ENCODE measurements around the gene HNRNPLL.
"Not testable (repeated sequence)": the region's sequence is repeated elsewhere in the genome, so short reads cannot be mapped to it uniquely, and the experiment has no call there.

The HNRNPLL gene

DNA sequence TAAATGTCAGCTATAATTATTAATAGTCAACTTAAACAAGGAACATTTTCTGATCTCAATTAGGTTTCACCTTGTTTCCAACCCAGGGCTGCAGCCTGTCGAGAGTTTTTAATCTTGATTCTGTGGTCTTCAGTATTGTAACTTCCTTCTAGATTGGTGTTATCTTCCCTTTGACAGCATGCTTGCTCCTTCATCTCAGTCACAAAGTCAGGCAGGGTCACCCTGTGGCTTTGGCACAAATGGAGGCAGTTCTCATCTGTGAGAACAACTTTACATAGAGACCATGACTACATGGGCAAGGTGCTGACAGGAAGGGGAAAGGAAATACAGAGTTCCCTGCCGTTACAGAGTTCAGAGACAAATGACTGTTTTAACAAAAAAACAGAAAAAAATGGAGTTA lies 50.5 kb downstream of the HNRNPLL start:
- no peak for DNase-seq (ENCODE audit: low spot score)

DNA sequence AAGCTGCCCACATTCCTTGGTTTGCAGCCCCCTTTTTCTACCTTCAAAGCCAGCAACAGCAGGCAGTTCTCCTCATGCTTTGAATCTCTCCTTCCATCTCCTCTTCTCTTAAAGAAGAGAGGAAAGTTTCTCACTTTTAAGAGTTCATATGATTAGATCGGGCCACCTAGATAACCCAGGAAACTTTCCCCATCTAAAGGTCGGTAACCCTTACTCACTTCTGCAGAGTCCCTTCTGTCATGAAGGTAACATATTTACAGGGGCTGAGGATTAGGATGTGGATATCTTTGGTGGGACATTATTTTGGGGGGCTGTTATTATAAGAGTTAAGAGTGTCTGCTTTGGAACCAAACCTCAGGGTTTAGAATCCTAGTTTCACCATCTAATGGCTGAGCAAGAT lies 51.0 kb downstream of the HNRNPLL start:
- DNase-seq (ENCODE audit: low spot score) = no peak

DNA sequence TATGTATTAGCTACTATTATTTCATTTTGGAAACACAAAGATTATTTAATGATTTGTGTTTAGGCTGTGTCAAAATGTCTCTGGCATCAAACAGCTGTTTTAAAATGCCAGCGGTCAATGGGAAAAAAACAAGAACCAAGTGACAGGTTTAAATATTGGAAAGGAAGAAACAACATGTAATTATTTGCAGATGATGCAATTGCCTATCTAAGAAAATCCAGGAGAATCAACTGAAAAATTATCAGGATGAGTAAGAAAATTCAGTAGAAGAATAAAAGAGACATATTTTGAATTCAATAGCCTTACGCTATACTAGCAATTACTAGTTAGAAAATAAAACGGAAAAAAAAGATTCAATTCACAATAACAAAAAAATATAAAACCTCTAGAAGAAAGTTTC lies 51.6 kb downstream of the HNRNPLL start:
- DNase-seq (ENCODE audit: low spot score) = no peak

DNA sequence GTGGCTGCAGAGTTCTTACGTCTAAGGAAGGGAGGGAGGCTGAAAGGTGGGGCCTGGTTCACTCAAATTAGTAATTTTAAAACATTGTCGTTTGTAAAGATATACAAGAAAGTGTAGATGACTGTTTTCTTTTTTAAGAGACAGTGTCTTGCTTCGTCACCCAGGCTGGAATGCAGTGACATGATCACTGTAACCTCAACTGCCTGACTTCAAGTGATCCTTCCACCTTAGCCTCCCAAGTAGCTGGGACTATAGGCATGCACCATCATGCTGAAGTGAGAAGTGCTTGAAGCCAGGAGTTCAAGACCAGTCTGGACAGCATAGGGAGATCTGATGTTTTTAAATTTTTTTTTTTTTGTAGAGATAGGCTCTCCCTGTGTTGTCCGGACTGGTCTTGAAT lies 52.9 kb downstream of the HNRNPLL start:
- DNase-seq (ENCODE audit: low spot score) = no peak

DNA sequence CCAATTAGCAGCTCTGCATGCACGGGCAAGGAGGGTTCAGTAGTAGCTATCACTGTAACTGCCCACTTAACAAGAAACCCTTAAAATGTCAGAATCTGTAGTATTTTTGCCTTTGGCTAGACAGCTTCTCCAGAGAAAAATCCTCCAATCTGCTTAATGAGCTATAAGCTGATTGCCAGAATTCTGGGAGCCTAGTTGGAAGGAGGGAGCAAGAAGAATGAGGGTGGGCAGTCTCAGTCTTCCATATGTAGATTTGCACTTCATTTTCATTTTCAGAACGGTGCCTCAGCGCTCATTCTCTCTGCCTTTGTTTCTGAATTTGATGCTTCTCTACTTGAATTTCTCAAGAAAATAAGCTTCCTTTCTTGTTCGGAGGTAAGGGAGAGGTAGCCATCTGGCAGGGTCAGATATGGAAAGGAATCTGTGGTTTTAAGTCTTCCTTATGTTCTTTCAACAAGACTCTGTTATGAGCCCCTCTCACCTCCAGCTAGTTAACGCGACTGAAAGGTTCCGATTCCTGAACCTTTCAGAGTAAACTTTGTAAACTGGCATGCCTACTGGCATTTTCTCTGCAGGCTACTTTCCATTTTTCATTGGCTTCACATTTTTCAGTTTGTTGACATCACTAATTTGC lies 53.5 kb downstream of the HNRNPLL start:
- DNase-seq (ENCODE audit: low spot score) = peak; percentile 62

DNA sequence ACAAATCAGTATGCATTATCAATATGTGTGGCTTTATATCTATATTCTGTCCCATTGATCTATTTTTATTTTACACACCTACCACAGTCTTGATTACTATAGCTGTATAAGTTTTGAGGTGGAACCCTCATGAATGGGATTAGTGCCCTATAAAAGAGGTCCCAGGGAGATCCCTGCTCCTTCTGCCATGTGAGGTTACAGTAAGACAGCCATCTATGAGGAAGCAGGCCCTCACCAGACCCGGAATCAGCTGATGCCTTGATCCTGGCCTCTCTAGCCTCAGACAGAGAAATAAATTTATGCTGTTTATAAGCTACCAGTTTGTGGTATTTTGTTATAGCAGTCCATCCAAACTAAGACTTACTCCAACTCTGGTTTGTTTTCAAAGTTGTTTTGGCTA lies 54.9 kb downstream of the HNRNPLL start:
- DNase-seq (ENCODE audit: low spot score) = no peak

DNA sequence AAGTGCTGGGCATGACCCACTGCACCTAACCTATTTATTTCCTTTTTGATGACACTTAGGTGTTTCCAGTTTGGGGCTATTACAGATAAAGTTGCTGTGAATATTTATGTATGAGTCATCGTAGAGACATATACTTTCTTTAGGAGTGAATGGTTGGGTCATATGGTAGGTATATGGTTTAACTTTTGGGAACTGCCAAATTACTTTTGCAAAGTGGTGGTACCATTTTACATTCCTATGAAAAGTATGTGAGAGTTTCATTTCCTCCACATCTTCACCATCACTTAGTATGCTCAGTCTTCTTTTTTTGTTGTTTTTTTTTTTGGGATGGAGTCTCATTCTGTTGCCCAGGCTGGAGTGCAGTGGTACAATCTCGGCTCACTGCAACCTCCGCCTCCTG lies 56.1 kb downstream of the HNRNPLL start:
- DNase-seq (ENCODE audit: low spot score) = no peak

DNA sequence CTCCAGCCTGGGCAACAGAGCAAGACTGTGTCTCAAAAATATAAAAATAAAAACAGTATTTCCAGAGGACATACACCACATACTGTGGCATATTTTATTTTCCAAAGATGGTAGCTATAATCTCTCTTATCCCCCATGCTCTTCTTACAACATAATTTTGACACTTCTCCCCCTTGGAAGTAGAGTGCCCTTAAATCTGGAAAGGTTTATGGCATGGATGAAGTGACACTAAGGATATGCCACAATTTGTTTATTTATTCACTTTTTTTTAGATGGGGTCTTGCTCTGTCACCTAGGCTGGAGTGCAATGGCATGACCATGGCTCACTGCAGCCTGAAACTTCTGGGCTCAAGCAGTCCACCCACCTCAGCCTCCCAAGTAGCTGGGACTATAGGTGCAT lies 56.7 kb downstream of the HNRNPLL start:
- DNase-seq (ENCODE audit: low spot score) = no peak

DNA sequence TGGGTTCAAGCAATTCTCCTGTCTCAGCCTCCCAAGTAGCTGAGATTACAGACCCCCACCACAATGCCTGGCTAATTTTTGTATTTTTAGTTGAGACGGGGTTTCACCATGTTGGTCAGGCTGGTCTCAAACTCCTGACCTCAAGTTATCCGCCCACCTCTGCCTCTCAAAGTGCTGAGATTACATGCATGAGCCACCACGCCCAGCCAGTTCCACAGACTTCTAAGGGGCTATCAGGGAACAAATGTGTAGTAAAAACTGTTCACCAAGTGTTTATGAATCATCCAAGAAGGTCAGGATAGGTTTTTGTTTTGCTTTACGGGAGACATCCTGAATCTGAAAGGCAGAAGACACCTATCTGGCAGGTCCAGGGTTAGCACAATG lies 60.5 kb downstream of the HNRNPLL start:
- DNase-seq (ENCODE audit: low spot score) = not testable (repeated sequence)

DNA sequence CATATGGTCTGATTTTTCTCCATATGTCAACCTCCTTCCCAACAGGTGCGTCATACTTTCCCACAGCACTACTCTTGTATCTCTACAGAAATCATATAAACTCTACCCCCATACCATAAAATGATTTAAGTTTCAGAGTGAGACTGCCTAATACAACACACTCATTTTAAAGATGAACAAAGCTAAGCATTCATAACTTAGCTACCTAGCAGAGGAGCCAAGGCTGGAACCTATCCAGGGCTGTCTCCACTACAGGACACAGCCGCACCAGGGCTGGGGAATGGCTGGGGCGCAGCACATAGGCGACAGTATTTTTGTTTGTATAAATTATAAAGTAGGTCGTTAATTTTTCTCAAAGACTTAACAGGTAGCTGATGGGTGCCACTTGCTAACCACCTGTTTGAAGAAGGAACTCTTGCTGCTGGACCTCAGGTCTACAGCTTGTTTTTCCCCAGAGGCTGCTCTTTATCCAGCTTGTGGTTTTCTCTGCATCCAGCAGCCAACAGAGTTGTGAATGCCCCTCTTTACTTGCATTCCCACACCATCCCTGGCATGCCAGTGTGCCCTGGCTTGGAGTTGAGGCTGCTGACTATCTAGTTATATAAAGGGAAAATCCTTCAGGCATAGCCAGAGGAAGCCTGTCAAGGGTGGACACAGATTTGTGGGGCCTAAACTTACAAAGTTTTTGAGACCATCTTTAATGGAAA lies 62.0 kb downstream of the HNRNPLL start:
- DNase-seq (ENCODE audit: low spot score) = no peak

DNA sequence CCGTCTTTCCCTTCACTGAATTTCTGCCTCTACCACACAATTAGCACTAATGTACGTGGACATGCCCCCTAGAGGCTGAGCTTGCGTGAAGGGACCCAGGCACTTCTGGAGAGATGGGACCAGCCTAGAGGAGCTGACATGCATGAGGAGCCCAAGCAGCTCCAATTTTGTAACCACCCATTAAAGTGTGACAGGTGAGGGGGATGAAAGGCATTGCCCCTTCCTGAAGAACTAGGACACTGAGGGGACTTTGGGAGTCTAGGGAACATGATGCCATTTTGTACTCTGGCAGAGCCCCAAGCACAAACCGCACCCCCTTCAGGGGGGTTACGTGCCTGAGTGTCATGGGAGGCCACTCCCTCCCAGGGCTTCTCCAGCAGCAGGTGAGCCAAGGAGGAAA lies 63.6 kb downstream of the HNRNPLL start:
- DNase-seq (ENCODE audit: low spot score) = no peak

DNA sequence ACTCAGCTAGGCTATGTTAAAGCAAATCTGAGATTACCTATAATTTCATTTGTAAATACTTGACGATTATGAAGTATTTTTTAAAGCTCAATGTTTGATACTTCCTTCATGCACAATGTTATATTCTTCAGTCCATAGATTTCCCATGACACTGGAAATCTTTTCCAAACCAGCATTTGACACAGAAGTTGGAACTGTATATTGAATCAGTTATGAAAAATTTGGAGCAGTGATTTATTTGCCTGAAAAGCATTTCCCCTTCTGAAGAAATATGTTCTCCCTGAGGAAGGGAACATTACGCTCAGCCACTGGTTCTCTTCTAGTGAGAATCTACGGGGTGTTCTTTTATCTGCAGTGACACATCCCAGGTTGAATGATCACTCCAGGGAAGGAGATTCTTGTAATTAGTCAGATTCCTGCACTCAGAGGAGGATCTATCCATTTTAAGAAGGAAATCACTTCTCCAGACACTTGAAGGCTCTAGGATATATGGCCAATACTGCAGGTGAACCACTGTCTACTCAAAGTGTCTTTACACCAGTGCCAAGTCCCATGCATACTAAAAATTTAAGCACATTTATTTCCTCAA lies 64.7 kb downstream of the HNRNPLL start:
- DNase-seq (ENCODE audit: low spot score) = no peak

DNA sequence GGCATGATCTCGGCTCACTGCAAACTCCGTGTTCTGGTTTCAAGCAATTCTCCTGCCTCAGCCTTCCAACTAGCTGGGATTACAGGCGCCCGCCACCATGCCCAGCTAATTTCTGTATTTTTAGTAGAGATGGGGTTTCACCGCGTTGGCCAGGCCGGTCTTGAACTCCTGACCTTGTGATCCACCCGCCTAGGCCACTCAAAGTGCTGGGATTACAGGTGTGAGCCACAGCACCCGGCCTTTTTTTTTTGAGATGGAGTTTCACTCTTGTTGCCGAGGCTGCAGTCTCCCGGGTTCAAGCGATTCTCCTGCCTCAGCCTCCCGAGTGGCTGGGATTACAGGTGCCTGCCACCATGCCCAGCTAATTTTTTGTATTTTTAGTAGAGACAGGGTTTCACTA lies 65.4 kb downstream of the HNRNPLL start:
- not testable (repeated sequence) for DNase-seq (ENCODE audit: low spot score)

DNA sequence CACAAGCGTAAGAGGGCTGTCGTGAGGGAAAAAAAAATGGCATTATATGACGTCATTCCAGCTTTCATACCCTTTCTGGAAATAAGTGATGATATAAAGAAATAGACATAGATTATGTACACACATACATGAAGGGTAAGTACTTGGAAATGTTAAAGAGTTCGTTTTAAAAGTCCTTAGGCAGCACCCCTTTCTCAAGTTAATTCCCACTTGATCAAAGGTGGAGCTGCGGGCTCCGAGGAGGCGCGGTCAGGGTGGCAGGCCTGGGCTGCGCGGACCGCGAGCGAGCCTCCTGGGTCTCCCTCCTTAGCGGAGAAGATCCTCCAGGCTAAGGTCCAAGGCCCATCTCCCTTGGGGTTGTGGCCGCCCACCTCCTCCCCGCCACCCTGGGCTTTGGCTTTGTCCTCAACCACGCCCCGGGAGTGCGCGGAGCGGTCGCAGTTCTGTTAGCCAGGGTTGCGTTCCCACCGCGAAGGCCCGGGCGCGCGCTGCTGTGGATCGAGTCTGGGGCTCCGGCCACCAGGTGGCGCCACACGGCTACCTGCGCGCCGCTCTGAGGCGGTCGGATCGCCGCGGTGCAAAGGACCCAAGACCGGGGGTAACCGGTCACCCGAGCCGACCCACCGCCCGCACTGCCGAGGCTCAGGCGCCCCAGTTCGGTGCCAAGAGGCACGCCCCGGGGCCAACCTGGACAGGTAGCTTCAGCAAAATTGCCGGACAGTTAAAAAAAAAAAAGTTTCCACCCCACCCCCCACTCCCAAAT lies 66.8 kb downstream of the HNRNPLL start:
- peak; percentile 91 for DNase-seq (ENCODE audit: low spot score)

DNA sequence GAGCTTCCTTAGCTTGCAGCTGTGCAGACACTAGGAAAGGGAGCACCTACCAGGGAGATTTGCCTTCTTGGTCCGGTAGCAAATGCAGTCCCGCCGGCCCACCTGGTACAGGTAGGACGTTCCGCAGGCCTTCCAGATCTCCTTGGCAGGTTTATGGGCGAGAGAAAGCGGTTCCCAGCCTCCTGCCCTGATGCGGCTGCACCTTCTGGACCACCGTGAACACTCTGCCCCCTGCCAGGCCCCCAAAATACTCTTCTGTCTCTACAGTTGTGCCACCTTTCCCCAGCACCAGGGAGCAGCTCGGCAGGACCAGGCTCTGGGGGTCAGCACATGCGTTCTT lies 67.4 kb downstream of the HNRNPLL start:
- no peak for DNase-seq (ENCODE audit: low spot score)

DNA sequence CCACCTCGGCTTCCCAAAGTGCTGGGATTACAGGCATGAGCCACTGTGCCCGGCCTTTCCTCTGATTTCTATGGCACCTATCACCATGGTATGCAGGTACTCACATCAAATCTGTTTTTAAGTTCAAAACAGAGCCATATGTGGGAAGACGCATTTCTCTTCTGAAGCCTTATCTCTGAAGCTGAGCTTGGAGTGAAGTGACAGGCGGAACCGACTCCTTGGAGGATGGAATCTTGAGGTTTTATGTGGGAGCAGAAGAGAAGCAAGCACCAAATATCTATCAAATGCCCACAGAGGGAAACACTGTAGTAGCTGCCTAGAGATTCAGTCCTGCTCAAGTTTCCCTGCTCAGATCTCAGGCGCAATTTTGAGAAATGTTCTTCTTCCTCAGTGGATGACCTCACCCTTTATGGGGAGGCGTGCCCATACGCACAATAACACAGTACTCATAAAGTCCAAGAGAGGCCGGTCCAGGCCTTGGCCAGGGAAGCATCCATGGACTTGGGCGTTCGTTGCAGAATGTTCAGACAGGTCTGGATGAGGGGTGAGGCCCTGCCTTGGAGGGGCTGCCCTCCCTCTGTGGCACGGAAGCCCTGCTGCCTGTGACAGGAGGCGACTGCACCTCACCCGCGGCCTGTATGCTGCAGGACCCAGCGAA lies 67.9 kb downstream of the HNRNPLL start:
- DNase-seq (ENCODE audit: low spot score) = no peak

DNA sequence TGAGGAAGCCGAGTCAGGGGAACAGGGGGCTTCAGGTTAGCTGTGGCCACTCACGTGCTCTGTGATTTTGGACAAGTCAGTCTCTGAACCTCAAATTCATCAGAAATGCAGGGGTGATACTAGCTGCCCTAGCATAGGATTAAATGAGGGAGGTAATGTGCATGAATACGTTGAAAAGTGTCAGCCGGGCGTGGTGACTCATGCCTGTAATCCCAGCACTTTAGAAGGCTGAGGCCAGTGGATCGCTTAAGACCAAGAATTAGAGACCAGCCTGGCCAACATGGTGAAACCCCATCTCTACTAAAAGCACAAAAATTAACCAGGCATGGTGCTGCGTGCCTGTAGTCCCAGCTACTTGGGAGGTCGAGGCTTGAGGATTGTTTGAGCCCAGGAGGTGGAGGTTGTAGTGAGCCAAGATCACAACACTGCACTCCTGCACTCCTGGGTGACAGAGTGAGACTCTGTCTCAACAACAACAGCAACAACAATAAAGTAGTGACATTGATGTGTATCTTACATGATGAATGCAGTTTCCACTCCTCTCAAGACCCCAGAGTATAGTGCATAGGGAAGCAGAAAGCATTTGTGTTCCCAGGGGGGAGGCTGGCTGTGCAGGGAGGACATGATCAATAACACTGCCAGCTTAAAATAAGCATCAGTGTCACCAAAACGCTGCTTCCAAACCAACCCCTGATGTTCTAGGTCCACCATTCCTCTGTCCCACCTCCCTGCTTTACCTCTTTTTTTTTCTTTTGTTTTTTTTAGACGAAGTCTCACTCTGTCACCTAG lies 68.8 kb downstream of the HNRNPLL start:
- DNase-seq (ENCODE audit: low spot score) = no peak

DNA sequence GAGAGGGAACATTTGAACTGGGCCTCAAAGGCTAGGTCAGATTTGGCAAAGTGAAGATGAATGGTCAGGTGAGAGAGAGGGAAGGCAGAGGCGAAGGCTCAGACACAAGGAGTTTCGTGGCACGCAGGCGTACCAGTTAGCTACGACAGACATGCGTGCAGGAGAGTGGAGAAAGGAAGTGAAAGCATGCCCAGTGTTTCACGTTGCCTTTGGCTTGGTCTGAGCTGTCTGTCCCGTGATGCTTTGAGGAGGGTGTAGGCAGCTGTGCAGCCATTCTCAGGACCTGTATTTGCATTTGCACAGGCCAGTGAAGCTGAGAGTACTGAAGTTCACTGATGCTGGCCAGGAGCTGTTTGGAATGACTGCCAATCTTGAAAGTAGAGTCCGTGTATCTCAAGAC lies 69.5 kb downstream of the HNRNPLL start:
- no peak for DNase-seq (ENCODE audit: low spot score)

DNA sequence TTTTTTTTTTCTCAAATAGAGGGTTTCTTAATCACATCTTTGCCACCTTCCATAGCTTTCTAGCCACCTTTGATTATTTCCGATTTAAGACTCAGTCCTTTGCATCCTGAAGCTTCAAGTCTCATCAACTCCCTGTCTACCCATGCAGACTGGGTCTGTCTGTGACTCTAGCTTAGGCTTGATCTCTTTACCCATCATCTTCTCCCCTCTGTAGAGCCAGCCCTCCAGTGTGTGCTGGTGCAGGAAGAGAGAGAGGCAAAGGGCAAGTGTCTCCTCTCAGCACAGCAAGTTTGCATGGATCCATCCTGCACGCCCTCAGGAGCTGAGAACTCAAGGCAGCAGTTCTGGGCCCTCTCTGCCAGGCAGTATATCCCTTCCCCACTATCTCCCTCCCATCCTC lies 70.4 kb downstream of the HNRNPLL start:
- no peak for DNase-seq (ENCODE audit: low spot score)

DNA sequence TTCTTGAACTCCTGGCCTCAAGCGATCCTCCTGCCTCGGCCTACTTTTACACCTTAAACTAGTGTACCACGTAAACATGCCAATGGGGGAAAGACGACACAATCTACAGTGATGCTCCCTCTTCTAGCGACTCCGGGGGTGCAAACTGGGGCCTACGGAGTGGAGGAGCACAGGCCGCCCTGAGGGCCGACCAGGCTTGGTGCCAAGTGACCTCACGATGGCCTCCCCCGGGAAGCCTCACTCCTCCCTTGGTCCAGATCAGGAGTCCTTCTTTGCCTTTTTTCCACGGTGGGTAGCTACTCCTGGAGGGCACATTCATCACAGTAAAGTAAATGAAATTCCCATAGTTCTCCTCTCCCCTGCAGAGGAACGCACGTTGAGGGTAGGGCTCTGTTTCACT lies 73.5 kb downstream of the HNRNPLL start:
- DNase-seq (ENCODE audit: low spot score) = no peak

DNA sequence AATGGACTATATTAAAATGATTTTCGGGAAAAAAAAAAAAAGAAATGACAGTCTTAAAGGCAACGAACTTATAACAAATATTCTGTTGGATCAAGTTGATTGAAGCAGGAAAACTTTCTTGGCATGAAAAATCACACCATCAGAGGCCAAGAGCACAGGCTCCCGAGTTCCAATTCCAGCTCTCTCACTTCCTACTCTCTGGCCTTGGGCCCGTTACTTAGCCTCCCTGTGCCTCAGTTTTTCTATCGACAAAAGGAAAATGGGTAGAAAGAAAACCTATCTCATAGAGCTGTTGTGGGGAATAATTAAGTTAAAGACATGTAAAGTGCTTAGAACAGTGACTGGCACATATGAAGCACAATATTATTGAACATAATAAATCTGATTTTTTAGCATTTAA lies 74.2 kb downstream of the HNRNPLL start:
- DNase-seq (ENCODE audit: low spot score) = no peak

DNA sequence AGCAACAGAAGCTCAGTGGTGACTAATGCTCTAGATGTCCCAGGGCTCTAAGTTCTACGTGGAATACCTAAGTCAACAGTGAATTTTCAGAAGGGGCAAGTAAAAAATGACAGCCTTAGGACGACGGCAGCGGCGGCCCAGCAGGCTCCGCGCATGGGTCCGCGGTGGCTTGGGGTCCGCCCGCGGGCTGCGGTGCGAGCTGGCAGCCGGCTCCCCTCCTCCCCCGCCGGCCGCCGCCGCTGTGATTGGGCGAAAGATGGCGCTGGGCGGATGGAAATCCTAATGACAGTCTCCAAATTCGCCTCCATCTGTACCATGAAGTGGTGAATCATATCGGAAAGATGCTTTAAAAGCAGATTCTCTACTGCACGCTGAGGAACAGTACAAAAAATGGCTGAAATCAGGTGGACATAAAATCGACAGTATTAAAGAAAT lies 74.7 kb downstream of the HNRNPLL start:
- DNase-seq (ENCODE audit: low spot score) = peak; percentile 54
